Placental pericyte (primary cell): Measurements from ENCODE around the gene RSPO3. TPM values are rescaled to one million over a fixed set of nuclear protein-coding genes. Genes with fewer than 3 reads are reported as not detected.

Source experiments
- total RNA-seq: library from RNA; depleted of rRNA; stranded (reverse); fragments of >200 nt; gene quantifications from 2 replicates; pipeline ENCODE4 v1.2.3, GENCODE V29; 2012

The RSPO3 gene
- total RNA-seq = 0.57 and 0.66 TPM in 2 replicates

GRCh38 chr6:127118298-127119101 is at the start of gene RSPO3:
Gene RSPO3, plus strand, starts transcription at chr6:127118671. Its CDS starts 522 bp downstream, at chr6:127119193.

Other genes starting within 250 kb of the RSPO3 start
- gene RNF146, start 148.2 kb downstream of the RSPO3 start, total RNA-seq = 43.5 and 47.2 TPM in 2 replicates
- gene ECHDC1, start 224.9 kb downstream of the RSPO3 start, total RNA-seq = 44.0 and 71.3 TPM in 2 replicates